Tibial nerve (tissue), 4 donors: ENCODE measurements around the gene LAMP1. TPM values are rescaled to one million over a fixed set of nuclear protein-coding genes. Genes with fewer than 3 reads are reported as not detected.

Source experiments
- DNase-seq, 2 donors: peaks; one replicate each; pipeline ENCODE4 v3.0.0-alpha.2; 2019; ENCODE audit warnings: low spot score in 2 of 2
- H3K27ac ChIP-seq, 4 donors: fragments of 200-600 bp; sonication (generic) in 3 of 4; one replicate each; pipeline ENCODE4 v1.5.1; 2017 to 2019; ENCODE audit warnings: mild to moderate bottlenecking in 1 of 4
- H3K27me3 ChIP-seq, 2 donors: fragments of 200-600 bp; sonication (generic) in 1 of 2; one replicate each; pipeline versions ENCODE4 v1.5.1 to v1.6.0; 2017 to 2019
- H3K36me3 ChIP-seq, 3 donors: fragments of 200-600 bp; sonication (generic); one replicate each; pipeline ENCODE4 v1.5.1; 2018 to 2019
- H3K4me1 ChIP-seq, 4 donors: fragments of 200-600 bp; sonication (generic) in 3 of 4; one replicate each; pipeline ENCODE4 v1.5.1; 2017 to 2019
- H3K4me3 ChIP-seq, 4 donors: fragments of 200-600 bp; sonication (generic) in 3 of 4; one replicate each; pipeline ENCODE4 v1.5.1; 2017 to 2019; ENCODE audit warnings: mild to moderate bottlenecking in 1 of 4, moderate library complexity in 1 of 4
- H3K9me3 ChIP-seq, 4 donors: fragments of 200-600 bp; sonication (generic) in 3 of 4; one replicate each; pipeline ENCODE4 v1.5.1; 2017 to 2019
- EP300 ChIP-seq, 2 donors: sonication (generic); formaldehyde crosslinking; IDR thresholded peaks; one replicate each; pipeline ENCODE4 v1.6.1; 2017; ENCODE audit warnings: antibody characterized with exemption in 2 of 2, mild to moderate bottlenecking in 1 of 2
- POLR2A ChIP-seq, 2 donors: fragments of 450-650 bp; IDR thresholded peaks; one replicate each; pipeline ENCODE4 v1.6.1; 2017; ENCODE audit warnings: antibody characterized with exemption in 2 of 2, mild to moderate bottlenecking in 2 of 2, moderate library complexity in 2 of 2
- WGBS, 2 donors: methylation state at CpG; one replicate each; pipeline ENCODE4 v1.1.5; 2018; 5-methylcytosine and 5-hydroxymethylcytosine counted together
- total RNA-seq, 4 donors: library from RNA; depleted of rRNA; stranded (reverse); fragments of >200 nt; gene quantifications; one replicate each; pipeline ENCODE4 v1.1.0, GENCODE V29; 2016
- TF ChIP-seq, protein P1 (sequence below), 5 experiments: fragments of 200-600 bp in 3 of 5; fragments of 450-650 bp in 2 of 5; sonication (generic) in 3 of 5; IDR thresholded peaks; one replicate each; pipeline ENCODE4 v1.5.1; 2016 to 2019; ENCODE audit warnings: antibody characterized with exemption in 5 of 5, mild to moderate bottlenecking in 3 of 5, moderate library complexity in 2 of 5

Gene LAMP1
- total RNA-seq, 4 donors from 2014 or later, result 114 to 166 (median 130) TPM

DNA sequence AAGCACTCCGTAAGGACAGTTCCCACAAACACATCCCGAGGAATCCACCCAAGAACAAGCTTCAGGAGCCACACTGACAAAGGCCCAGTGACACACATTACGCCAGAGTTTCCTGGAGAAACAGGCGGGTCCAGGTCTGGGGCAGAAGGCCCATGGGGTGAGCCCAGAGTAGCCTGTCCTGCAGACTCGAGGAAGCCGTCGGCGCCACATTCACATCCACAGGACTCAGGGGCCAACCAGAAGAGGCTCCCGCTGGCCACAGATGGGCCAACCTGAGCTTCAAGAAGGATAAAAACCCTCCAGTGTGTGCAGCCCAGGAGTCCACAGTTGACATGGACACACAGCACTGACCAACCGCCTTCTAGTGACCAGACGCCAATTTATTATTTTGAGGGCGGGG lies 35.6 kb downstream of the LAMP1 start:
- Histone ChIP-seq H3K4me3 (no peak overlapping the region), H3K36me3 (peaks cover 0 to 3% (median 0%) of the 10 kb centered on the region in 3 donors), H3K27ac (no peak overlapping the region), H3K27me3 (no peaks in the 10 kb centered on the region), H3K9me3 (no peaks in the 10 kb centered on the region), H3K4me1 (no peaks in the 10 kb centered on the region)
- DNase-seq, result no peak
- no peak for TF ChIP-seq EP300 (IDR thresholded peaks at IDR 0.05)
- TF ChIP-seq, protein P1, sequence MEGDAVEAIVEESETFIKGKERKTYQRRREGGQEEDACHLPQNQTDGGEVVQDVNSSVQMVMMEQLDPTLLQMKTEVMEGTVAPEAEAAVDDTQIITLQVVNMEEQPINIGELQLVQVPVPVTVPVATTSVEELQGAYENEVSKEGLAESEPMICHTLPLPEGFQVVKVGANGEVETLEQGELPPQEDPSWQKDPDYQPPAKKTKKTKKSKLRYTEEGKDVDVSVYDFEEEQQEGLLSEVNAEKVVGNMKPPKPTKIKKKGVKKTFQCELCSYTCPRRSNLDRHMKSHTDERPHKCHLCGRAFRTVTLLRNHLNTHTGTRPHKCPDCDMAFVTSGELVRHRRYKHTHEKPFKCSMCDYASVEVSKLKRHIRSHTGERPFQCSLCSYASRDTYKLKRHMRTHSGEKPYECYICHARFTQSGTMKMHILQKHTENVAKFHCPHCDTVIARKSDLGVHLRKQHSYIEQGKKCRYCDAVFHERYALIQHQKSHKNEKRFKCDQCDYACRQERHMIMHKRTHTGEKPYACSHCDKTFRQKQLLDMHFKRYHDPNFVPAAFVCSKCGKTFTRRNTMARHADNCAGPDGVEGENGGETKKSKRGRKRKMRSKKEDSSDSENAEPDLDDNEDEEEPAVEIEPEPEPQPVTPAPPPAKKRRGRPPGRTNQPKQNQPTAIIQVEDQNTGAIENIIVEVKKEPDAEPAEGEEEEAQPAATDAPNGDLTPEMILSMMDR (IDR thresholded peaks at IDR 0.05), result no peak
- TF ChIP-seq POLR2A (IDR thresholded peaks at IDR 0.05), result no peak
- WGBS, 2 donors, result 90 to 94% methylated on average over 12 of the region's 12 CpGs

DNA sequence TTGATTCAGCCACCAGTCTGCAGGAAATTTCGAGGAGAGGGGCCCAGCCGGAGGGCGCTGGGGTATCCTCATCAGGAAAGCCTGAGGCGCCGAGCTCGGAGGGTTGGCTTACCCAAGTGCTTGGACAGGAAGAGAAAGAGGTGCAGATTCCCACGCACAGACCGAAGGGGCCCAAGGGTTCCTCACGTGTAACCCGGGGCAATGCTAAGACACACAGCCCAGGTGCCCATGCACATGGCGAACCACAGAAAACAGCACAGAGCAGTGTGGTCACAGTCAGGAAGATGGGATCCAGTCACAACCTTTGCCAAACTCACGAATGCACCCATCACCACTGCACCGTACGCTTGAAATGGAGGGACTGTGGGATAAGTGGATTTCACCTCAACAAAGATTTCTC lies 36.0 kb downstream of the LAMP1 start:
- no peak for DNase-seq
- H3K27ac ChIP-seq, result no peak overlapping the region
- H3K4me1 ChIP-seq, result no peaks in the 10 kb centered on the region
- H3K9me3 ChIP-seq, result no peaks in the 10 kb centered on the region
- H3K36me3 ChIP-seq, result peaks cover 0 to 7% (median 0%) of the 10 kb centered on the region in 3 donors
- no peak overlapping the region for H3K4me3 ChIP-seq
- WGBS, 2 donors, result 95 to 96% methylated on average over 14 of the region's 14 CpGs
- H3K27me3 ChIP-seq, result no peaks in the 10 kb centered on the region
- no peak for TF ChIP-seq EP300 (IDR thresholded peaks at IDR 0.05)
- TF ChIP-seq POLR2A (IDR thresholded peaks at IDR 0.05), result no peak
- TF ChIP-seq, protein P1 (IDR thresholded peaks at IDR 0.05), result no peak

DNA sequence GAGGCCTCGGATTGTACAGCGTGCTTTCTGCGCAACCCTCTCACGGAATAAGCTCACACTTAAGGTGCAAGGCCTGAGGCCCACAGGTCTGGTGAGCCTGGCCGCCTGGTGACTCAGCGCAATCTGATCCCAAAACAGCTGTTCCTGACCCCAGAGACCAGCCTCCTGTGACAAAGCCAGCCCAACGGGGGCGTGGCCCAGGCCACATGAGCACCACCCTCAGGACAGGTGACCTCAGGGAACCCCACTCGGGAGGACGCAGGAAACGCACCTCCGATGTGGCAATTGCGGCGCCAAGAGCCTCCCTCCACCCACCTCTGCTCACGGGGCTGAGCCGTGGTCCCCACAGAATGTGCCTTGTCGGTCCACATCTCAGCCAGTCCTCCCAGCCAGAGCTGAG lies 40.5 kb downstream of the LAMP1 start:
- DNase-seq, result no peak
- Histone ChIP-seq H3K27me3 (no peaks in the 10 kb centered on the region), H3K36me3 (peaks cover 0 to 21% (median 0%) of the 10 kb centered on the region in 3 donors), H3K9me3 (no peaks in the 10 kb centered on the region), H3K4me1 (no peaks in the 10 kb centered on the region), H3K27ac (no peak overlapping the region), H3K4me3 (no peak overlapping the region)
- WGBS, 2 donors, result 75 to 78% methylated on average over 17 of the region's 17 CpGs
- TF ChIP-seq EP300 (IDR thresholded peaks at IDR 0.05), result no peak
- TF ChIP-seq, protein P1 (IDR thresholded peaks at IDR 0.05), result no peak
- TF ChIP-seq POLR2A (IDR thresholded peaks at IDR 0.05), result no peak

DNA sequence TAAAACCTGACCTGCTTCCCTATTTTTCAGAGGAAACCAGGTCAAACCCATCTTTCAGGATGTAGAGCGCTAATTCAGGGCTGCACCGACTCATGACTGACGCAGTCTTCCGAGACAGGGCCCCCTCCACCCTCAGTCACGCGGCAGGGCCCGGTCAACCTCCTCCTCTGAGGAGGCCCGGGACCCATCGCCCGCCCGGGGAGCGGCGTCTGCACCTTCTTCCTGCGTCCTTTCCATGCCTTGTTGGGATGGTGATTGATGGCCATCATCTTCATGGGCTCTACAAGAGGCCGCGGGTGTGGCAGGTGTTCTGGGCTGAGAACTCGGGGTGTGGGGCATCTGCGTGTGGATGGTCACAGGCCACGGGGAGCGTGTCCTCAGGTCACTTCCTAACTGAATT lies 40.9 kb downstream of the LAMP1 start:
- no peaks in the 10 kb centered on the region for H3K27me3 ChIP-seq
- H3K9me3 ChIP-seq, result no peaks in the 10 kb centered on the region
- DNase-seq, result no peak
- TF ChIP-seq EP300 (IDR thresholded peaks at IDR 0.05), result no peak
- no peak for TF ChIP-seq POLR2A (IDR thresholded peaks at IDR 0.05)
- TF ChIP-seq, protein P1 (IDR thresholded peaks at IDR 0.05), result no peak
- H3K36me3 ChIP-seq, result peaks cover 0 to 25% (median 0%) of the 10 kb centered on the region in 3 donors
- no peak overlapping the region for H3K4me3 ChIP-seq
- 95 to 97% methylated on average over 20 of the region's 20 CpGs for WGBS, 2 donors
- H3K27ac ChIP-seq, result no peak overlapping the region
- H3K4me1 ChIP-seq, result no peaks in the 10 kb centered on the region

DNA sequence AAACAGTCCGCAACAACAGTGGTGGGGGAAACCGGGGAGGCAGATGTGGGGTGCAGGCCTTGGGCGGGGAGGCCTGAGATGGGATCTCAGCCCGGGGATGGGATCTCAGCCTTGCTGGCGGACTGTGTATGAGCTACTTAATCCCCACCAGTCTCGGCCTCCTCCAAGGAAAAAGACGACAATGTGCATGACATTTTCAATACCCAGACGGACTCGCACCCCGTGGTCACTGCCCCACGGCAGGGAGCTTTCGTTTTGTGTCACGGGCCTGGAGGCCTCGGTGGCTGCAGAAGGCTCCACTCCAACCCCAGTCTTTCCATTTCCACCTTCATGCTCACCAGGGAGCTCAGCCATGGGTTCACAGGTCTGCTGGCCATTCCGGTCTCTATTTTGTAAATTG lies 41.4 kb downstream of the LAMP1 start:
- Histone ChIP-seq H3K27me3 (no peaks in the 10 kb centered on the region), H3K4me1 (no peaks in the 10 kb centered on the region), H3K4me3 (no peak overlapping the region), H3K27ac (no peak overlapping the region), H3K36me3 (peaks cover 0 to 29% (median 0%) of the 10 kb centered on the region in 3 donors), H3K9me3 (no peaks in the 10 kb centered on the region)
- 90 to 93% methylated on average over 15 of the region's 15 CpGs for WGBS, 2 donors
- TF ChIP-seq, protein P1 (IDR thresholded peaks at IDR 0.05), result no peak
- TF ChIP-seq POLR2A (IDR thresholded peaks at IDR 0.05) (no peak), EP300 (IDR thresholded peaks at IDR 0.05) (no peak)
- DNase-seq, result no peak
